ENCODE results near the gene SCAP. TPM values are rescaled to one million over a fixed set of nuclear protein-coding genes. Genes with fewer than 3 reads are reported as not detected.
A peak's percentile ranks its signal among the peaks of the same experiment; 100 is the strongest.

The SCAP gene
- total and polyA plus RNA-seq, 2 experiments from 2014 or later, result 35.5 to 141 TPM

GRCh38 chr3:47384425-47384824 lies 91.3 kb downstream of the SCAP start:
- H3K4me3 ChIP-seq, result no peak overlapping the region
- H3K27me3 ChIP-seq (ENCODE audit: insufficient read depth), result no peaks in the 10 kb centered on the region
- H3F3A ChIP-seq (replicated peaks; ENCODE audit: low read depth), result peaks cover 13% of the 10 kb centered on the region
- ATAC-seq (no peak), DNase-seq (ENCODE audit: low spot score) (no peak)
- Mint-ChIP-seq H3K27me3 (ENCODE audit: insufficient read depth, low read depth, poor library complexity) (peaks cover 12% of the 10 kb centered on the region), H3K36me3 (ENCODE audit: low read depth) (peaks cover 8% of the 10 kb centered on the region), H3K9me3 (no peaks in the 10 kb centered on the region), H3K27ac (no peak overlapping the region), H3K4me3 (no peak overlapping the region), H3K4me1 (peaks cover 19% of the 10 kb centered on the region)
- peaks cover 81% of the 10 kb centered on the region for H3K79me2 ChIP-seq (replicated peaks; ENCODE audit: insufficient read depth)
- H3K4me1 ChIP-seq (ENCODE audit: insufficient read depth), result 0 out of 2 replicates have a peak, but pooled peaks cover 4% of the 10 kb centered on the region
- H3K4me2 ChIP-seq, result no peak overlapping the region
- no peaks in the 10 kb centered on the region for H3K36me3 ChIP-seq (ENCODE audit: insufficient read depth)
- H3K27ac ChIP-seq (ENCODE audit: low read depth), result no peak overlapping the region
- no peaks in the 10 kb centered on the region for H3K9me2 ChIP-seq (ENCODE audit: insufficient read depth)
- no peak for TF ChIP-seq EZH2phosphoT487 (IDR thresholded peaks at IDR 0.05; ENCODE audit: unreplicated experiment)
- peaks cover 33% of the 10 kb centered on the region for H4K20me1 ChIP-seq (replicated peaks; ENCODE audit: insufficient read depth)
- no peak overlapping the region for H2AFZ ChIP-seq

- Histone ChIP-seq H3K27ac (ENCODE audit: low read depth) (peak overlapping the region; percentile 97), H3K36me3 (ENCODE audit: insufficient read depth) (no peaks in the 10 kb centered on the region), H3K9me2 (ENCODE audit: insufficient read depth) (no peaks in the 10 kb centered on the region), H3K79me2 (replicated peaks; ENCODE audit: insufficient read depth) (peaks cover 58% of the 10 kb centered on the region), H2AFZ (peak overlapping the region; percentile 92), H3K4me1 (ENCODE audit: insufficient read depth) (0 out of 2 replicates have a peak, but pooled peaks cover 4% of the 10 kb centered on the region), H3K27me3 (ENCODE audit: insufficient read depth) (no peaks in the 10 kb centered on the region), H3F3A (replicated peaks; ENCODE audit: low read depth) (peaks cover 13% of the 10 kb centered on the region; the same call in 1 of the 2 replicates), H3K4me3 (peak overlapping the region; percentile 86), H4K20me1 (replicated peaks; ENCODE audit: insufficient read depth) (peaks cover 23% of the 10 kb centered on the region), H3K4me2 (peak overlapping the region; percentile 85)
- Mint-ChIP-seq H3K27ac (peak overlapping the region; percentile 98), H3K9me3 (no peaks in the 10 kb centered on the region), H3K4me1 (peaks cover 22% of the 10 kb centered on the region), H3K27me3 (ENCODE audit: insufficient read depth, low read depth, poor library complexity) (peaks cover 16% of the 10 kb centered on the region), H3K4me3 (peak overlapping the region; percentile 99), H3K36me3 (ENCODE audit: low read depth) (peaks cover 2% of the 10 kb centered on the region; the same call in 2 of the 3 replicates)
- DNase-seq (ENCODE audit: low spot score) (peak; percentile 93), ATAC-seq (peak; percentile 79)
- TF ChIP-seq POLR2AphosphoS5 (IDR thresholded peaks at IDR 0.05; ENCODE audit: low read depth) (peak; percentile 54; the same call in 1 of the 2 replicates), ZNF331 (CRISPR knock-in tag; IDR thresholded peaks at IDR 0.05; ENCODE audit: low read depth) (no peak)
- TF ChIP-seq, protein P1, sequence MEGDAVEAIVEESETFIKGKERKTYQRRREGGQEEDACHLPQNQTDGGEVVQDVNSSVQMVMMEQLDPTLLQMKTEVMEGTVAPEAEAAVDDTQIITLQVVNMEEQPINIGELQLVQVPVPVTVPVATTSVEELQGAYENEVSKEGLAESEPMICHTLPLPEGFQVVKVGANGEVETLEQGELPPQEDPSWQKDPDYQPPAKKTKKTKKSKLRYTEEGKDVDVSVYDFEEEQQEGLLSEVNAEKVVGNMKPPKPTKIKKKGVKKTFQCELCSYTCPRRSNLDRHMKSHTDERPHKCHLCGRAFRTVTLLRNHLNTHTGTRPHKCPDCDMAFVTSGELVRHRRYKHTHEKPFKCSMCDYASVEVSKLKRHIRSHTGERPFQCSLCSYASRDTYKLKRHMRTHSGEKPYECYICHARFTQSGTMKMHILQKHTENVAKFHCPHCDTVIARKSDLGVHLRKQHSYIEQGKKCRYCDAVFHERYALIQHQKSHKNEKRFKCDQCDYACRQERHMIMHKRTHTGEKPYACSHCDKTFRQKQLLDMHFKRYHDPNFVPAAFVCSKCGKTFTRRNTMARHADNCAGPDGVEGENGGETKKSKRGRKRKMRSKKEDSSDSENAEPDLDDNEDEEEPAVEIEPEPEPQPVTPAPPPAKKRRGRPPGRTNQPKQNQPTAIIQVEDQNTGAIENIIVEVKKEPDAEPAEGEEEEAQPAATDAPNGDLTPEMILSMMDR (conservative IDR thresholded peaks at IDR 0.05; ENCODE audit: low read depth in 2 of 2), result no peak
Observed at GRCh38 chr3:47381317-47382157, 94.2 kb downstream of the SCAP start.

DNA sequence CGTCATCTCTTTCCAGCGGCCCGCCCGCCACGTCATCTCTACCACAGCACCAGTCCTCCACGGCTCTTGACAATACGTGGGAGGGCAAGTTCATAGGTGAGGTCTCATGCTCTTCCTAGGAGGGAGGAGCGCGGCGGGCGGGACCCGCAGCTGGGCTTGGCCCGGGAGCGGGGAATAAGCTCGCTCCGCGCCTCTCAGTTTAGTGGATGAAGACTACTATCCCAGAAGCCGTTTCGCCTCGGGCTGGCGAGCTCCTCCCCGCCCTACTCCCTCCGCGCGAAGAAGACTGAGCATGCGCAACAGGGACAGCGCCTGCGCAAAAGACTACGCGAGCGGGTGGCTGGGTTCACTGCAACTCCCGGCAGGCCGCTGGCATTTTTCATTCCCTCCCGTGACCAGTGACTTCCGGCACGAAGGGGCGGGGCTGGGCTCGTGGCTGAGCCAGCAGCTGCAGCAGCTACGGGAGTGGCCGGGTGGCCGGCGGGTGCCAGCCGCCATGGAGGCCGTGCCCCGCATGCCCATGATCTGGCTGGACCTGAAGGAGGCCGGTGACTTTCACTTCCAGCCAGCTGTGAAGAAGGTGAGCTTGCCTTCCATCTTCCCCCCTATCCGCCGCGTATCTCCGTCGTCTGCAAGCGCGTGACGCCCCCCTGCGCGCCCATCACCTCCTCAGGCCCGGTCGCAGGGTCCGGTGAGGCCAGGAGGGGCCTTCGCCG lies 95.0 kb downstream of the SCAP start, which contains the start of gene PTPN23:
Gene PTPN23 (plus strand): TSS at position 421 of the 716 bp plus-strand sequence. CDS start 76 bp downstream, at position 497.
- H3K27me3 Mint-ChIP-seq (ENCODE audit: insufficient read depth, low read depth, poor library complexity), result peaks cover 16% of the 10 kb centered on the region
- Histone ChIP-seq H3K27ac (ENCODE audit: low read depth) (peak within 1 kb of the TSS; percentile 97), H3K27me3 (ENCODE audit: insufficient read depth) (no peaks in the 10 kb centered on the region), H3K36me3 (ENCODE audit: insufficient read depth) (no peaks in the 10 kb centered on the region), H4K20me1 (replicated peaks; ENCODE audit: insufficient read depth) (peaks cover 23% of the 10 kb centered on the region), H3F3A (replicated peaks; ENCODE audit: low read depth) (peaks cover 13% of the 10 kb centered on the region; the same call in 1 of the 2 replicates), H3K4me1 (ENCODE audit: insufficient read depth) (0 out of 2 replicates have a peak, but pooled peaks cover 4% of the 10 kb centered on the region), H3K79me2 (replicated peaks; ENCODE audit: insufficient read depth) (peaks cover 50% of the 10 kb centered on the region), H3K9me2 (ENCODE audit: insufficient read depth) (no peaks in the 10 kb centered on the region), H3K4me2 (peak within 1 kb of the TSS; percentile 85), H2AFZ (peak within 1 kb of the TSS; percentile 92), H3K4me3 (peak within 1 kb of the TSS; percentile 86)
- peaks cover 22% of the 10 kb centered on the region for H3K4me1 Mint-ChIP-seq
- peak; percentile 90 for TF ChIP-seq POLR2AphosphoS5 (IDR thresholded peaks at IDR 0.05; ENCODE audit: low read depth)
- no peak for TF ChIP-seq REST (IDR thresholded peaks at IDR 0.05; ENCODE audit: unreplicated experiment)
- peak; percentile 92 for TF ChIP-seq ETS1 (IDR thresholded peaks at IDR 0.05)
- TF ChIP-seq NANOG (IDR thresholded peaks at IDR 0.05; ENCODE audit: borderline replicate concordance), result no peak
- TF ChIP-seq CREB1 (CRISPR knock-in tag; IDR thresholded peaks at IDR 0.05; ENCODE audit: low read depth), result peak; percentile 90
- peak; percentile 99 for DNase-seq (ENCODE audit: low spot score)
- H3K36me3 Mint-ChIP-seq (ENCODE audit: low read depth), result peaks cover 2% of the 10 kb centered on the region; the same call in 2 of the 3 replicates
- H3K27ac Mint-ChIP-seq, result peak within 1 kb of the TSS; percentile 99
- no peaks in the 10 kb centered on the region for H3K9me3 Mint-ChIP-seq
- peak within 1 kb of the TSS; percentile 99 for H3K4me3 Mint-ChIP-seq
- ATAC-seq, result peak; percentile 75
